BJ (cell line): ENCODE results near the gene EPS15. TPM values are rescaled to one million over a fixed set of nuclear protein-coding genes. Genes with fewer than 3 reads are reported as not detected.

ENCODE experiments used
- CTCF ChIA-PET: fragments of 350-600 bp; formaldehyde crosslinking; extraction: SDS; loops from one replicate; lab custom pipeline; 2021; ENCODE audit warnings: antibody characterized with exemption, inconsistent platforms; lab: Yijun Ruan, JAX
- POLR2A ChIA-PET: fragments of 300-600 bp; sonication (Branson Sonifier 250); formaldehyde crosslinking; extraction: SDS; loops from one replicate; lab custom pipeline; 2021; ENCODE audit warnings: antibody characterized with exemption; lab: Charles Lee
- DNase-seq: peaks from one replicate; pipeline ENCODE4 v3.0.0-alpha.2; 2011; ENCODE audit warnings: low read depth
- H3K27me3 ChIP-seq: 2 replicates; pipeline ENCODE4 v1.6.0; 2011; ENCODE audit warnings: low read length; ENCODE audit not compliant: control insufficient read depth, insufficient read depth
- H3K36me3 ChIP-seq: 2 replicates; pipeline ENCODE4 v1.5.1; 2011; ENCODE audit warnings: low read length; ENCODE audit not compliant: control insufficient read depth, insufficient read depth
- H3K4me3 ChIP-seq: 2 replicates; pipeline ENCODE4 v1.5.1; 2011; ENCODE audit warnings: low read depth, mild to moderate bottlenecking, control low read depth, low read length
- polyA plus RNA-seq: library from polyadenylated mRNA; depleted of rRNA; stranded (reverse); fragments of >200 nt; gene quantifications from 2 replicates; pipeline ENCODE4 v1.2.3, GENCODE V29; 2011
- TF ChIP-seq, protein P1 (sequence below): IDR thresholded peaks from 2 replicates; pipeline ENCODE4 v1.5.1; 2011; ENCODE audit warnings: low read depth, mild to moderate bottlenecking, control low read depth, inconsistent platforms, low read length, moderate library complexity; ENCODE audit not compliant: insufficient read depth

The EPS15 gene
- polyA plus RNA-seq, 1 experiment, result 18.7 TPM

DNA sequence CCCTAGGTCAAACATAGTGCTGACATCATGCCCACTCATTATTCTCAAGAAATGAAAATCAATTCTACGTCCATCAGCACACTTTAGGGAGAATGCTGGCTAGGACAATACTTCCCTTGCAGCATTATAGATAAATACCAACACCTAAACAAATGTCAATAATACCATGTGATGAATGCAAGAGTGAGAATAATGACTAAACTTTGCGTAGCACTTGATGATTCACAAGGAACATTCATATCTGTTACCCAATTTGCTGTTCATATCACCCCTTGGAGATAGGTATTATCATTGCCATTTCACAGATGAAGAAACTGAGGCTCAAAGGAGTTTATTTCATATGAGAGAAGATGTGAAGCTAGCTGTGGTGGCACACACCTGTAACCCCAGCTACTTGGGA lies 24.8 kb upstream of the EPS15 start:
- POLR2A ChIA-PET, result no interaction called here
- DNase-seq, result no peak
- TF ChIP-seq, protein P1, sequence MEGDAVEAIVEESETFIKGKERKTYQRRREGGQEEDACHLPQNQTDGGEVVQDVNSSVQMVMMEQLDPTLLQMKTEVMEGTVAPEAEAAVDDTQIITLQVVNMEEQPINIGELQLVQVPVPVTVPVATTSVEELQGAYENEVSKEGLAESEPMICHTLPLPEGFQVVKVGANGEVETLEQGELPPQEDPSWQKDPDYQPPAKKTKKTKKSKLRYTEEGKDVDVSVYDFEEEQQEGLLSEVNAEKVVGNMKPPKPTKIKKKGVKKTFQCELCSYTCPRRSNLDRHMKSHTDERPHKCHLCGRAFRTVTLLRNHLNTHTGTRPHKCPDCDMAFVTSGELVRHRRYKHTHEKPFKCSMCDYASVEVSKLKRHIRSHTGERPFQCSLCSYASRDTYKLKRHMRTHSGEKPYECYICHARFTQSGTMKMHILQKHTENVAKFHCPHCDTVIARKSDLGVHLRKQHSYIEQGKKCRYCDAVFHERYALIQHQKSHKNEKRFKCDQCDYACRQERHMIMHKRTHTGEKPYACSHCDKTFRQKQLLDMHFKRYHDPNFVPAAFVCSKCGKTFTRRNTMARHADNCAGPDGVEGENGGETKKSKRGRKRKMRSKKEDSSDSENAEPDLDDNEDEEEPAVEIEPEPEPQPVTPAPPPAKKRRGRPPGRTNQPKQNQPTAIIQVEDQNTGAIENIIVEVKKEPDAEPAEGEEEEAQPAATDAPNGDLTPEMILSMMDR, result no peak
- CTCF ChIA-PET, result interaction anchor here (0.7 to 1.2 kb wide), 2 partner anchors 10 to 20 kb away, joined by 3 to 5 read pairs; no protein-coding TSS in a partner anchor
- Histone ChIP-seq H3K4me3 (no peak overlapping the region), H3K27me3 (no peaks in the 10 kb centered on the region), H3K36me3 (no peaks in the 10 kb centered on the region)

DNA sequence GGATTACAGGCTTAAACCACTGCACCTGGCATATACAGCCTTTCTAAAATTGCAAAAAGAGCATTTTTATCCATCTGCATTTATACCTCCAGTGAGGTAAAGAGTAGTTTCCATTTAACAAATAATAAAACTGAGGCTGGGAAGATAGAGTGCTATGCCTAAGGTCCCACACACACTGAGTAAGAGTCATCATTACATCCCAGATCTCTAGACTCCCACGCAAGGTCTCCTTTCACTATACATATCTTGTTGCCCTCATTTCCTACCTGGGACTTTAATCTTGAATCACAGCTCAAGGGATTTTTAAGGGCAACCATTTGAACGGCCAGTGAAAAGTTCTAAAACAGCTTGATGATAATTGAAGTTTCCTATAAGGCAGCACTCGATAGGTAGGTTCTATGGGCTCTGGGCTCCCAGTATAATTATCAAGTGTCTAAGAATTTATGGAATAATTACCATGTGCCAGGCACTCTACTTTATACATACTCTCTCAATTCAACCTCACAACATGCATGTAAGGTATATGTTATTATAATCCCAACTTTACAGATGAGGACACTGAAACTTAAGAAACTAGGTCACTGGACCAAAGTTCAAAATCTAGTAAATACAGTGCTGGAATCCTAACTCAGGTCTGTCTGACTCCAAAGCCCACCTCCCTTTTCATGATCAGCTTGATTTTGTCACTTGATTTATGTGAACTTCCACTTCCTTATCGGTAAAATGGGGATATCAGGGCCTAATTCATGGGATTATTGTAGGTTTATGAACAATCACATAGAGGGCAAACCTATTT lies 23.3 kb upstream of the EPS15 start:
- POLR2A ChIA-PET, result no interaction called here
- CTCF ChIA-PET, result no interaction called here
- Histone ChIP-seq H3K27me3 (no peaks in the 10 kb centered on the region), H3K4me3 (no peak overlapping the region), H3K36me3 (no peaks in the 10 kb centered on the region)
- no peak for DNase-seq
- TF ChIP-seq, protein P1, result no peak

DNA sequence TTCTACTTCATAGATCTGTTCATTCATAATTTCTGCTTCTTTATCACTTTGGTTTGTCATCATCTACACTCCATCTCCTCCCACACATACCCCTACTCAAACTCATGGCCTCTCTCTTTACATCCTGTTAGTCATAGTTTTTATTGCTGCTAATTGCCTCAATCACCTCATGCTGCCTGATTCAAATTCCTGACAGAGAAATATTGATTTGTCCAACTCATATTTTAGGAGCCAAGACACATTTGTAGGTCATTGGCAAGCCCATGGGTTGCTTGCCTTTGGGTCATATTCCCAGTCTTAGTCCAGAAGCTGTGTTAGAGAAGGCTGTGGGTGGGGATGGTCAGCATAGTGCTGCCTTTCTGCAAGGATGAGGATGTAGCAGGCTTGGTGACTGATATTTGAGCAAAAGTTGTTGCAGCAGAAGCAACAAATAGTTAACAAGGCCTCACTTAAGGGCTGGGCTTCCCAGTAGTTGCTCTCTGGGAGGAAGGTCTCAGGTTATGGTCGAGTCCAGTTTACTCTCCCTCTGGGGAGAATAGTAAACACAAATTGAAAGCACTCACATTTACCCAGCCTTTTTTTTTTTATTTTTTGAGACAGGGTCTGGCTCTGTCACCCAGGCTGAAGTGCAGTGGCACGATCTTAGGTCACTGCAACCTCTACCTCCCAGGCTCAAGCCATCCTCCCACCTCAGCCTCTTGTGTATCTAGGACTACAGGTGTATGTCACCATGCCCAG lies 22.4 kb upstream of the EPS15 start:
- ChIA-PET POLR2A (no interaction called here), CTCF (interaction anchor here (1.1 kb wide), 1 partner anchor 245 kb away, joined by 3 read pairs; no protein-coding TSS in a partner anchor)
- TF ChIP-seq, protein P1, result no peak
- H3K27me3 ChIP-seq, result no peaks in the 10 kb centered on the region
- no peak overlapping the region for H3K4me3 ChIP-seq
- H3K36me3 ChIP-seq, result no peaks in the 10 kb centered on the region
- no peak for DNase-seq

DNA sequence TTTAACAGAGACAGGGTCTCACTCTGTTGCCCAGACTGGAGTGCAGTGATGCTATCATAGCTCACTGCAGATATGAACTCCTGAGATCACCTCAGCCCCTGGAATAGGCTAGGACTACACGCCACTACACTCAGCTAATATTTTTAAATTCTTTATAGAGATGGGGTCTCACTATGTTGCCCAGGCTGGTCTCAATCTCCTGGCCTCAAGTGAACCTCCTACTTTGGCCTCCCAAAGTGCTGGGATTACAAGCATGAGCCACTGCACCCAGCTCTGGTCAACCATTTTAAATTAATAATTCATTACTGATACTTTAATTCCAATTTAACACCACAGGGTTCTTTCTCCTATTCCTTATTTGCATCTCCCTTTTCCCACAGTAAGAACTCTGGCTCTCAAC lies 18.5 kb upstream of the EPS15 start:
- CTCF ChIA-PET, result interaction anchor here (0.9 kb wide), 2 partner anchors 31 to 72 kb away, joined by 3 to 4 read pairs; no protein-coding TSS in a partner anchor
- POLR2A ChIA-PET, result no interaction called here
- DNase-seq, result no peak
- Histone ChIP-seq H3K27me3 (0 out of 2 replicates have a peak, but pooled peaks cover 1% of the 10 kb centered on the region), H3K4me3 (no peak overlapping the region), H3K36me3 (no peaks in the 10 kb centered on the region)
- TF ChIP-seq, protein P1, result no peak
